Hepatocyte (in vitro differentiated cells): ENCODE data around the gene KCNMA1. TPM values are rescaled to one million over a fixed set of nuclear protein-coding genes. Genes with fewer than 3 reads are reported as not detected.

Experiments
- DNase-seq: peaks from one replicate; pipeline ENCODE4 v3.0.0-alpha.2; 2016; ENCODE audit warnings: low spot score
- H2AFZ ChIP-seq: fragments of 200-600 bp; sonication (generic); 2 replicates; pipeline ENCODE4 v1.6.0; 2016; ENCODE audit warnings: antibody characterized with exemption, mild to moderate bottlenecking
- H3K27ac ChIP-seq: fragments of 200-600 bp; sonication (generic); 2 replicates; pipeline ENCODE4 v1.5.1; 2016; ENCODE audit warnings: mild to moderate bottlenecking
- H3K27me3 ChIP-seq: fragments of 200-600 bp; sonication (generic); 2 replicates; pipeline ENCODE4 v1.6.1; 2016
- H3K36me3 ChIP-seq: fragments of 200-600 bp; sonication (generic); replicated peaks from 2 replicates; pipeline ENCODE4 v1.5.1; 2016; ENCODE audit warnings: low read depth; ENCODE audit not compliant: insufficient read depth
- H3K4me1 ChIP-seq: fragments of 200-600 bp; sonication (generic); 2 replicates; pipeline ENCODE4 v1.5.1; 2016; ENCODE audit warnings: mild to moderate bottlenecking, moderate library complexity; ENCODE audit not compliant: insufficient read depth
- H3K4me2 ChIP-seq: fragments of 200-600 bp; sonication (generic); 2 replicates; pipeline ENCODE4 v1.6.0; 2016
- H3K4me3 ChIP-seq: fragments of 200-600 bp; sonication (generic); 2 replicates; pipeline ENCODE4 v1.5.1; 2016; ENCODE audit warnings: mild to moderate bottlenecking
- H3K79me2 ChIP-seq: fragments of 200-600 bp; sonication (generic); 2 replicates; pipeline ENCODE4 v1.6.0; 2017; ENCODE audit warnings: mild to moderate bottlenecking
- H3K9me2 ChIP-seq: fragments of 200-600 bp; sonication (generic); replicated peaks from 2 replicates; pipeline ENCODE4 v1.6.0; 2017; ENCODE audit warnings: mild to moderate bottlenecking; ENCODE audit not compliant: insufficient read depth
- H3K9me3 ChIP-seq: fragments of 200-600 bp; sonication (generic); 2 replicates; pipeline ENCODE4 v1.5.1; 2016; ENCODE audit warnings: low read depth, mild to moderate bottlenecking
- H4K20me1 ChIP-seq: fragments of 200-600 bp; sonication (generic); 2 replicates; pipeline ENCODE4 v1.6.0; 2016; ENCODE audit warnings: mild to moderate bottlenecking; ENCODE audit not compliant: insufficient read depth, poor library complexity, severe bottlenecking
- CTCF ChIP-seq: fragments of 200-600 bp; sonication (generic); IDR thresholded peaks from 2 replicates; pipeline ENCODE4 v1.5.1; 2016; ENCODE audit warnings: antibody characterized with exemption, mild to moderate bottlenecking; ENCODE audit not compliant: poor library complexity
- EZH2 ChIP-seq: fragments of 200-600 bp; sonication (generic); IDR thresholded peaks from 2 replicates; pipeline ENCODE4 v1.6.1; 2016; ENCODE audit warnings: antibody characterized with exemption, mild to moderate bottlenecking, borderline replicate concordance
- EZH2phosphoT487 ChIP-seq: fragments of 200-600 bp; sonication (generic); IDR thresholded peaks from one replicate; pipeline ENCODE4 v1.6.1; 2018; ENCODE audit warnings: antibody characterized with exemption, mild to moderate bottlenecking, low read depth, moderate library complexity; ENCODE audit not compliant: unreplicated experiment, severe bottlenecking
- WGBS: methylation state at CpG from one replicate; pipeline ENCODE4 v1.1.6; 2016; ENCODE audit warnings: low lambda C conversion rate; ENCODE audit errors: missing lambda C conversion rate; 5-methylcytosine and 5-hydroxymethylcytosine counted together
- polyA plus RNA-seq: library from polyadenylated mRNA; unstranded; fragments of >200 nt; fragmentation: Nextera tagmentation; extraction: Ambion mirVana; gene quantifications from 2 replicates; pipeline ENCODE4 v1.2.1, GENCODE V29; 2016
- total RNA-seq: library from RNA; depleted of rRNA; stranded (reverse); fragments of >200 nt; gene quantifications from 2 replicates; pipeline ENCODE4 v1.2.3, GENCODE V29; 2014

The KCNMA1 gene
- total and polyA plus RNA-seq, 2 experiments from 2014 or later, result 42.6 to 73.3 TPM

GRCh38 chr10:77611221-77611620, 26.4 kb downstream of the KCNMA1 start:
- peak overlapping the region; percentile 37 for H3K4me2 ChIP-seq
- no peak for DNase-seq
- H3K4me3 ChIP-seq, result no peak overlapping the region
- no peaks in the 10 kb centered on the region for H3K9me3 ChIP-seq
- H3K79me2 ChIP-seq, result peaks cover 5% of the 10 kb centered on the region
- H3K27me3 ChIP-seq, result no peaks in the 10 kb centered on the region
- no peaks in the 10 kb centered on the region for H4K20me1 ChIP-seq
- no peaks in the 10 kb centered on the region for H3K36me3 ChIP-seq
- H2AFZ ChIP-seq, result no peak overlapping the region
- WGBS, result 73% methylated on average over 5 of the region's 5 CpGs
- H3K4me1 ChIP-seq, result peaks cover 56% of the 10 kb centered on the region
- TF ChIP-seq EZH2 (no peak), EZH2phosphoT487 (no peak), CTCF (no peak)
- no peaks in the 10 kb centered on the region for H3K9me2 ChIP-seq
- peak overlapping the region; percentile 35 for H3K27ac ChIP-seq

GRCh38 chr10:77609781-77610272, 27.8 kb downstream of the KCNMA1 start:
- H3K4me3 ChIP-seq, result no peak overlapping the region
- no peaks in the 10 kb centered on the region for H3K36me3 ChIP-seq
- no peak overlapping the region for H3K4me2 ChIP-seq
- H3K27me3 ChIP-seq, result no peaks in the 10 kb centered on the region
- peaks cover 6% of the 10 kb centered on the region for H3K79me2 ChIP-seq
- H3K9me3 ChIP-seq, result no peaks in the 10 kb centered on the region
- peaks cover 47% of the 10 kb centered on the region for H3K4me1 ChIP-seq
- H3K9me2 ChIP-seq, result no peaks in the 10 kb centered on the region
- H3K27ac ChIP-seq, result peak overlapping the region; percentile 35
- DNase-seq, result peak; percentile 19
- H4K20me1 ChIP-seq, result no peaks in the 10 kb centered on the region
- no peak overlapping the region for H2AFZ ChIP-seq
- TF ChIP-seq EZH2phosphoT487 (no peak), CTCF (no peak), EZH2 (no peak)
- WGBS, result 62% methylated on average over 5 of the region's 5 CpGs

- no peaks in the 10 kb centered on the region for H3K36me3 ChIP-seq
- no peak overlapping the region for H3K4me2 ChIP-seq
- peaks cover 14% of the 10 kb centered on the region for H3K79me2 ChIP-seq
- DNase-seq, result no peak
- H4K20me1 ChIP-seq, result no peaks in the 10 kb centered on the region
- H3K27ac ChIP-seq, result no peak overlapping the region
- H2AFZ ChIP-seq, result no peak overlapping the region
- no peaks in the 10 kb centered on the region for H3K27me3 ChIP-seq
- WGBS, result 89% methylated on average over 9 of the region's 9 CpGs
- H3K4me1 ChIP-seq, result peaks cover 36% of the 10 kb centered on the region
- TF ChIP-seq EZH2phosphoT487 (no peak), CTCF (no peak), EZH2 (no peak)
- no peaks in the 10 kb centered on the region for H3K9me3 ChIP-seq
- no peaks in the 10 kb centered on the region for H3K9me2 ChIP-seq
- no peak overlapping the region for H3K4me3 ChIP-seq
These were observed 29.3 kb downstream of the KCNMA1 start for GRCh38 chr10:77608281-77608680.

- H3K27ac ChIP-seq, result no peak overlapping the region
- 74% methylated on average over 2 of the region's 2 CpGs for WGBS
- no peaks in the 10 kb centered on the region for H4K20me1 ChIP-seq
- H2AFZ ChIP-seq, result no peak overlapping the region
- peaks cover 32% of the 10 kb centered on the region for H3K4me1 ChIP-seq
- H3K4me2 ChIP-seq, result no peak overlapping the region
- no peak for DNase-seq
- H3K27me3 ChIP-seq, result no peaks in the 10 kb centered on the region
- no peaks in the 10 kb centered on the region for H3K36me3 ChIP-seq
- H3K79me2 ChIP-seq, result peaks cover 14% of the 10 kb centered on the region
- H3K9me3 ChIP-seq, result no peaks in the 10 kb centered on the region
- no peaks in the 10 kb centered on the region for H3K9me2 ChIP-seq
- TF ChIP-seq EZH2, result no peak
- TF ChIP-seq CTCF, result no peak
- TF ChIP-seq EZH2phosphoT487, result no peak
- H3K4me3 ChIP-seq, result no peak overlapping the region
These were observed 30.9 kb downstream of the KCNMA1 start for GRCh38 chr10:77606751-77607150.
